Sciatic nerve (tissue), 2 donors: ENCODE data around the gene NOC2L. TPM values are rescaled to one million over a fixed set of nuclear protein-coding genes. Genes with fewer than 3 reads are reported as not detected.
"Not testable (repeated sequence)": the region's sequence is repeated elsewhere in the genome, so short reads cannot be mapped to it uniquely, and the experiment has no call there.

ENCODE experiments used
- ATAC-seq: fragments of 200-7000 bp; cut with Tn5 transposase; one replicate; pipeline ENCODE4 v1.9.1; 2020; ENCODE audit warnings: mild to moderate bottlenecking, moderate library complexity
- DNase-seq: peaks from one replicate; pipeline ENCODE4 v3.0.0-alpha.2; 2020; ENCODE audit warnings: low spot score
- intact Hi-C: fragments of 100-400 bp; cut with DNase I; formaldehyde crosslinking; loops from one replicate; pipeline ENCODE4 v1.14.2; 2022
- total RNA-seq: library from RNA; stranded (reverse); fragmentation: NEBNext Ultra II Directional; extraction: Animal tissue kit (Norgen Biotek cat#: 25700); gene quantifications from one replicate; pipeline ENCODE4 v1.2.1, GENCODE V29; 2021
- donor health status: DM: no; HTN: no; CAD: no.
- donor health status: DM: no; HTN: no; CAD: no.

The NOC2L gene
- total RNA-seq, 1 donor from 2014 or later: 43.7 TPM

GRCh38 chr1:978835-979743 lies 20.0 kb upstream of the NOC2L start:
- DNase-seq (no peak), ATAC-seq (no peak)
- intact Hi-C loops: no loop called here

GRCh38 chr1:978069-978834 lies 19.2 kb upstream of the NOC2L start:
- ATAC-seq: no peak
- DNase-seq: no peak
- intact Hi-C loops: no loop called here

GRCh38 chr1:976791-977190 lies 17.7 kb upstream of the NOC2L start:
- intact Hi-C loops, DNase-seq, ATAC-seq: not testable (repeated sequence)

GRCh38 chr1:975896-976683 lies 17.0 kb upstream of the NOC2L start:
- intact Hi-C loops: no loop called here
- DNase-seq (no peak), ATAC-seq (peak; percentile 67)

GRCh38 chr1:975365-975764 lies 16.3 kb upstream of the NOC2L start:
- no peak for ATAC-seq
- no peak for DNase-seq

GRCh38 chr1:974687-975328 lies 15.8 kb upstream of the NOC2L start:
- DNase-seq (no peak), ATAC-seq (no peak)
- intact Hi-C loops: no loop called here

More at GRCh38 chr1:975365-975764, 16.3 kb upstream of the NOC2L start:
- intact Hi-C loops: no loop called here

- DNase-seq (no peak), ATAC-seq (no peak)
- intact Hi-C loops: no loop called here
These were observed 15.2 kb upstream of the NOC2L start for GRCh38 chr1:974293-974640.

- no peak for ATAC-seq
- intact Hi-C loops: no loop called here
These were observed 14.6 kb upstream of the NOC2L start for GRCh38 chr1:973459-974292.

GRCh38 chr1:972726-973458 lies 13.8 kb upstream of the NOC2L start:
- no peak for ATAC-seq
- intact Hi-C loops: no loop called here
- no peak for DNase-seq

More at GRCh38 chr1:973459-974292, 14.6 kb upstream of the NOC2L start:
- no peak for DNase-seq

GRCh38 chr1:971751-972506 lies 12.9 kb upstream of the NOC2L start:
- intact Hi-C loops: no loop called here
- DNase-seq: no peak

GRCh38 chr1:970973-971730 lies 12.1 kb upstream of the NOC2L start:
- ATAC-seq: no peak

More at GRCh38 chr1:971751-972506, 12.9 kb upstream of the NOC2L start:
- no peak for ATAC-seq

GRCh38 chr1:970242-970972 lies 11.4 kb upstream of the NOC2L start:
- ATAC-seq: no peak

More at GRCh38 chr1:970973-971730, 12.1 kb upstream of the NOC2L start:
- no peak for DNase-seq
- intact Hi-C loops: no loop called here

GRCh38 chr1:969260-969855 lies 10.3 kb upstream of the NOC2L start:
- intact Hi-C loops: no loop called here
- DNase-seq: no peak

More at GRCh38 chr1:970242-970972, 11.4 kb upstream of the NOC2L start:
- intact Hi-C loops: no loop called here
- DNase-seq: no peak

GRCh38 chr1:967466-968343 lies 8.6 kb upstream of the NOC2L start:
- DNase-seq: no peak
- intact Hi-C loops: no loop called here
- no peak for ATAC-seq

More at GRCh38 chr1:969260-969855, 10.3 kb upstream of the NOC2L start:
- ATAC-seq: no peak
